ENCODE measurements around the gene MACROD2.

The MACROD2 gene

GRCh38 chr20:14064333-14064732 lies 69.0 kb downstream of the MACROD2 start:
- DNase-seq, result no peak

- no peak for DNase-seq
Measured at GRCh38 chr20:14064921-14065320, 69.6 kb downstream of the MACROD2 start.

DNA sequence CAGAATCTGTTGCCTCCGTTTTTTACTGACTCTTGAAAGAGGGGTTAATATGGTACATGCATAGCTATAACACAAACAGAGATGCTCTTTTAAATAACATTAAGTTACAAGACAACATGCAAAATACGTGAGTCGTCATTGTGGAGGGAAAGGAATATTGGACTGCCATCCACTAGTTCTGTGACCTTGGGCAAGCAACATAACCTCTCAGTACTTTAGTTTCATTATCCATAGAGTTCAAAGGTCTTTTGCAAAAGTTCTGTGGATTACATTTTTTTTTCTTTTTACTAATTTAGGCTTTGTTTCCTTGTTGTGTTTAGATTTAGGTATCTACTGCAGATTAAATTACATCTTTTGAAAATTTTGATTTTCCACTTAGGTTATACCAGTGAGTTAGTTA lies 70.5 kb downstream of the MACROD2 start:
- no peak for DNase-seq

DNA sequence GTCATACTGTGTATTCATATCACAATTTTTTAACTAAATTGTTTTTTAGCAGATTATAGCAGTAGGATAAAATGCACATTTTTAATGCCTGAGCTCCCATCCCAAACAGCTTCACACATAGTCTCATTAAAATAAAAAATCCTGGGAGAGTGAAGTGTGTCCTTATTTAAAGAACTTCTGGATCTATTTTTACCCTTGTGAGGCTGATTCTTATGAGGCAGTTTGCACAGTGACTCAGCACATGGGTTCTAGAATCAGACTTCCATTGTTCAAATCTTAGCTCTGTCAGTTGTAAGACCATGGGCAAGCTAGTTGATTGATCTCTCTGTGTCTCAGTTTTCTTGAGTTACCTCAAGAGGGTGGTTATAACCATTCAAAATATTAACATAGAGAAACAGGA lies 72.3 kb downstream of the MACROD2 start:
- no peak for DNase-seq

DNA sequence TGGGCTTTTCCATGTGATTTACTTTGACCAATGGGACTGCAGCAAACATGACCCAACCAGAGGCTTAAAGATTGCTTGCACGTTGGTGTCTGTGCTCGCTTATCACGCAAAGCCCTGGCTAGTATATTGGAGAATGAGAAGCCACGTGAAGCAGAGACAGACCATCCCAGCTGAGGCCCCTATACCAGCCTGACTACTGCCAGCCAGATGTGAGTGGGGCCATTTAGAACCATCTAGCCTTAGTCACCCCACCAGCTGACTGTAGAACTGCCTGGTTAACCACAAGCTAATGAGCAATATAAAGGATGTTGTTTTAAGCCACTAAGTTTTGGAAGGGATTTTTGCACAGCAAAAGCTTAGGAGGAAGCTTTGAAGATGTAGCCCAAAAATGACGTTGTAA lies 74.5 kb downstream of the MACROD2 start:
- peak; percentile 42 for DNase-seq

DNA sequence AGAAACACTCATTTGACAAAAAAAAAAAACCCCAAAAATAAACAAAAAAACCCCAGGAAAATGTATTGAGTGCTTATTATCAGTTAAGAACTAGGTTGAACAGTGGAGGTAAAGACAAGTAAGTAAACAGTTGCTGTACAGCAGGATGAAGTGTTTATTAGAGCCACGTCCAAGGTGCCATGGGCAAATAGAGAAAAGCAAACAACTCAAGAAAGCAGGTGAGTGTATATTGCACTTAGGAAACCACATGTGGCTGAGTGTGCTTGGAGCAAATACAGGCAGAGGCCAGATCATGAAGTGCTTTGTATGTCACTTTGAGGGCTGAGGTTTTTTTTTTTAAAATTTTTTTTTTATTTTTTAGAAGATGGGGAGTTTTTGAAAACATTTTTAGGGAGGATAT lies 98.3 kb downstream of the MACROD2 start:
- no peak for DNase-seq

GRCh38 chr20:14098261-14098660 lies 102.9 kb downstream of the MACROD2 start:
- no peak for DNase-seq

DNA sequence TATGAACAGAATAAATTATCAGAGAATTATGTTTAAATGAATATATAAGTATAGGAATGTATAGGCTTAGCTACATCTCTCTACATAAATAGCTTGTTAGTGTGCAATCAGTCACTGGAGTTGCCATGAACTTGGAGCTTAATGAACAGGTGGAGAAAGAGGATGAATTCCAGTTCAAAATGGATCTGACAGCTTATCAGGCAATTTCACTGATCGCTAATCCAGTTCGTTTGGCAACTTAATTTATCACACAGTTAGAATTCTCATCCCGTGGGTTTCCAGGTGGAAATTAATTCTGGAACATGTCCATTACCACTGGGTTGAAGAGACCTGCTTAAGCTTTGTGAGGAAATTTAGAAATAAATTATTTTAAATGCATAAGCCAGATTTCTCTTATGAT lies 118.1 kb downstream of the MACROD2 start:
- no peak for DNase-seq

- DNase-seq, result no peak
Measured at GRCh38 chr20:14114065-14114704, 118.9 kb downstream of the MACROD2 start.

- DNase-seq, result no peak
Measured at GRCh38 chr20:14116037-14116436, 120.7 kb downstream of the MACROD2 start.

GRCh38 chr20:14117768-14118167 lies 122.5 kb downstream of the MACROD2 start:
- DNase-seq, result no peak

DNA sequence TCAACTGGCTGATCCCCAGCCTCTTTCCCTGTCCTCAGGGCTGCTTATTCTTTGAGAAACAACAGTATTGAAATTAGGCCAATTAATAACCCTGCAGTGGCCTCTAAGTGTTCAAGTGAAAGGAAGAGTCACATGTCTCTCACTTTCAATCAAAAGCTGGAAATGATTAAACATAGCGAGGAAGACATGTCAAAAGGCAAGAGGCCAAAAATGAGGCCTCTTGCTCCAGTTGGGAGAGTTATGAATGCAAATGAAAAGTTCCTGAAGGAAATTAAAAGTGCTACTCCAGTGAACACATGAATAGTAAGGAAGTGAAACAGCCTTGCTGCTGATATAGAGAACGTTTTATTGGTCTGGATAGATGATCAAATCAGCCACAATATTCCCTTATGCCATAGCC lies 131.5 kb downstream of the MACROD2 start:
- DNase-seq, result no peak

DNA sequence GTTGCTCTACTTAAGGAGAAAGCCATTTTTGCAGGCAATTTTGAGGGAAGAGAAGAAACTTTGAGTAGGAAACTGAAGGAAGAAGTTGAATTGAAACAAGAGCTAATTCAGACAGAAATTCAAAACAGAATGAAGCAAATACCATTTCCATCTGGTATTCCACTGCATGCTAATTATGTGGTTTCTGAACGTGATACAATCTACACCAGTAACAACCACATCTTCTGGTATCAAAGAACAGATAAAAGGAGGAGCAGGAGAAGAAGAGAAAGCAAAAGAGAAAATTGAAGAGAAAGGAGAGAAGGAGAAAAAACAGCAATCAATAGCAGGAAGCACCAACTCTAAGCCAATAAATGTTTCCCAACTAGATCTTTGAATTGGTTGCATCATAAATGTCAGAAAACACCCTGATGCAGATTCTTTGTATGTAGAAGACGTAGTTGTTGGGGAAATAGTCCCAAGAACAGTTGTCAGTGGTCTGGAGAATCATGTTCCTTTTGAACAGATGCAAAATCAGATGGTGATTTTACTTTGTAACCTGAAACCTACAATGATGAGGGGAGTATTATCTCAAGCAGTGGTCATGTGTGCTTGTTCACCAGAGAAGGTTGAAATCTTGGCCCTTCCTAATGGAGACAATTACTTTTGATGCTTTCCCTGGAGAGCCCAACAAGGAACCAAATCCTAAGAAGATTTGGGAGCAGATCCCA lies 132.4 kb downstream of the MACROD2 start:
- no peak for DNase-seq

- no peak for DNase-seq
Measured at GRCh38 chr20:14134004-14134403, 138.7 kb downstream of the MACROD2 start.

DNA sequence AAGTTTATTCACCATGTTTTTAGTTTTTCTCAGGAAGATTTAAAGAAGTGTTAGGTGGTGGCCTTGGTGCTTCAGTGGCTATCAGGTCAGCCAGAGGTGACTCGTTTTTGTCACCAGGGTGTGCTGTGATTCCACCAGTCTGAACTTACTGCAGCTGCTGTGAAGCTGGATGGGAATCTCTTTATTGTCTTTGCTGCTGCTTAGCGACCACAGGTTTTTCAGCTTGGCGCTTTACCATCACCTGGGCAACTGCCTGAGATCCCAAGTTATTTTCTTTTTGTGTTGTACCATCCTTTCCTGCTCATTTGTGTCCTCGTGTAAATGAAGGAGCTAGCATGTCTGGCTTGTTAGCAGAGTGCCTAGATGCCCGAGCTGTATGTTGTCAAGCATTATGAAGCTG lies 146.9 kb downstream of the MACROD2 start:
- peak; percentile 10 for DNase-seq

DNA sequence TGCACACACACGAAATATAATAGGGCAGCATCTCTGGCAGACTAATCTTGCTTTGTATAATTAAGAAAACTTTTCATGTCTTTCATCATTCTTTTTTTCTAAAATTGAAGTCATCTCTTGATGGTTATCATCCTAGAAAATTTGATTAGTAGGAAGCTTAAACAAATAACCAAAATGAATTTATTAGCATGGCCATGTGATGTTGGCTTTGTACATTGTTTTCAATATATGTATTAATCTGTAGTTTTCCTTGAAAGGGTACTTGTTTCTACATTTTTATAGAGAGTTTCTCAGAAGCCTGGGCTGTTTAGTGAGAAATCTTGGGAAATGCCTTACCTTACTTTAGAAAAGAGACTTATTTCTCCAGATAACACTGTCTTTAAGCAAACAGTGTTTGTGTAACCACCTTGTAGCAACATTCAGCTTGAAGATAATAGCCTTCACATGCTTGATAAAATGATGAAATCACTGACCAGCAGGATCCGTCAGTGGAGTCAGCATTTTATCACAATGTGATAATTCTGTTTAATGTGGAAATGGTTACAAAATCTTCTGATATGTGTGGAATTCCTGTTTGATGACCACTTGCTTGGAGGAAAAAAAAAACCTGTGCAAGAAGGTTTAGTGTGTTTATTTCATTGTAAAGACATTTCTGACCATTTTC lies 147.8 kb downstream of the MACROD2 start:
- no peak for DNase-seq

GRCh38 chr20:14148042-14148441 lies 152.7 kb downstream of the MACROD2 start:
- no peak for DNase-seq

- DNase-seq, result no peak
Measured at GRCh38 chr20:14155361-14155760, 160.0 kb downstream of the MACROD2 start.

GRCh38 chr20:14178528-14178927 lies 183.2 kb downstream of the MACROD2 start:
- no peak for DNase-seq

- no peak for DNase-seq
Measured at GRCh38 chr20:14178952-14179351, 183.6 kb downstream of the MACROD2 start.

GRCh38 chr20:14189794-14190402 lies 194.6 kb downstream of the MACROD2 start:
- no peak for DNase-seq

DNA sequence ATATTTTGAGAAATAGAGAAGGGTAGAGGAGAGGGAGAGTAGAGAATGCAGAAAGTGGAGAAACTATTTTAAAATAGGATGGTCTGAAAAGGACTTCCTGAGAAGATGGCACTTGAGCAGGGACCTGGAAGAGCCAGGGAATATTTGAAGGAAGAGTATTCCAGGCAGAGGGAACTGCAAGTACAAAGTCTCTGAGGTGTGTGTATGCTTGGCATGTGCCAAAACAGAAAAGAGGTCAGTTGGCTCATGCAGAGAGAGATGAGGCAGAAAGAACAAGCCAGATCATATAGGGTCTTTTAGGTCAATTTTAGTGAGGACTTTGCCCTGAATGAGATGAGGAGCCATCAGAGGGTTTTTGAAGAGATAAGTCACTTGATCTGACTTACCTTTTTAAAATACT lies 196.2 kb downstream of the MACROD2 start:
- no peak for DNase-seq

- DNase-seq, result no peak
Measured at GRCh38 chr20:14193443-14193842, 198.1 kb downstream of the MACROD2 start.

DNA sequence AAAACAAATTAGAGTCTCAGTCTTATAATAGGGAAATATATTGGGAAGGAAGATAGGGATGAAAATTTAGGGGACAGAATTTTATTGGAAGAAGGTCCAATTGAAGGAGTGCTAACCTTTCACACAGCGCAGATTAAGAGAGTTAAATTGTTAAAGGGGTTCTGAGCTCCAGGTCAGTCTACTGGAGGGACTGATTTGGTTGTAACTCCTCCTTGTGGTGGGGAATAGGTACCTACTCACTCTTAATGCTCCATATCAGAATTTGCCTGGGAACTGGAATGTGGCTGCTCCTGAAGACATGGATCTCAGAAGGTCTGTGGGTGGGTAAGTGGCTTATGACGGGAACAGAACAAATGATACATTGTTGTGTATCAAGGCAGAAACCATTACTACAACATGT lies 198.6 kb downstream of the MACROD2 start:
- no peak for DNase-seq
